HG02623 (cell line): ENCODE data around the gene MEG3.

Experiments used
- ATAC-seq: cut with Tn5 transposase; IDR thresholded peaks from one replicate; pipeline ENCODE4 v1.9.1; 2021; ENCODE audit warnings: moderate library complexity; ENCODE audit not compliant: unreplicated experiment

Gene MEG3

GRCh38 chr14:100828031-100828769, 2.3 kb downstream of the MEG3 start:
- ATAC-seq, result no peak

- no peak for ATAC-seq
These were observed 4.8 kb downstream of the MEG3 start for GRCh38 chr14:100830681-100831080.

- no peak for ATAC-seq
These were observed 6.5 kb downstream of the MEG3 start for GRCh38 chr14:100832311-100832960.

GRCh38 chr14:100834082-100834793, 8.3 kb downstream of the MEG3 start:
- no peak for ATAC-seq

GRCh38 chr14:100834794-100835547, 9.1 kb downstream of the MEG3 start:
- no peak for ATAC-seq

GRCh38 chr14:100835548-100836310, 9.8 kb downstream of the MEG3 start:
- no peak for ATAC-seq

- no peak for ATAC-seq
These were observed 10.4 kb downstream of the MEG3 start for GRCh38 chr14:100836311-100836805.

- no peak for ATAC-seq
These were observed 11.3 kb downstream of the MEG3 start for GRCh38 chr14:100836941-100837804.

GRCh38 chr14:100837805-100838350, 12.0 kb downstream of the MEG3 start:
- no peak for ATAC-seq

GRCh38 chr14:100838493-100839314, 12.8 kb downstream of the MEG3 start:
- no peak for ATAC-seq

GRCh38 chr14:100839315-100839585, 13.3 kb downstream of the MEG3 start:
- ATAC-seq, result no peak

GRCh38 chr14:100839681-100840111, 13.8 kb downstream of the MEG3 start:
- no peak for ATAC-seq

GRCh38 chr14:100840286-100841065, 14.6 kb downstream of the MEG3 start:
- no peak for ATAC-seq

- ATAC-seq, result no peak
These were observed 15.3 kb downstream of the MEG3 start for GRCh38 chr14:100841066-100841760.

GRCh38 chr14:100841761-100842403, 16.0 kb downstream of the MEG3 start:
- ATAC-seq, result no peak

GRCh38 chr14:100842799-100843198, 16.9 kb downstream of the MEG3 start:
- ATAC-seq, result no peak

GRCh38 chr14:100844082-100844408, 18.1 kb downstream of the MEG3 start:
- ATAC-seq, result no peak
